Muscle layer of colon (tissue), 2 donors: ENCODE data around the gene TMEM252.

Experiments
- H3K27ac ChIP-seq: one replicate; pipeline ENCODE4 v1.7.0; 2013; ENCODE audit warnings: low read depth, mild to moderate bottlenecking, low read length, moderate library complexity
- H3K27me3 ChIP-seq, 2 donors: one replicate each; pipeline ENCODE4 v1.7.0; 2013; ENCODE audit warnings: low read length in 2 of 2, mild to moderate bottlenecking in 2 of 2; ENCODE audit not compliant: insufficient read depth in 2 of 2, control insufficient read depth in 1 of 2
- H3K36me3 ChIP-seq: one replicate; pipeline ENCODE4 v1.7.0; 2013; ENCODE audit warnings: mild to moderate bottlenecking, low read length; ENCODE audit not compliant: insufficient read depth
- H3K4me1 ChIP-seq: one replicate; pipeline ENCODE4 v1.7.0; 2013; ENCODE audit warnings: mild to moderate bottlenecking, low read length; ENCODE audit not compliant: insufficient read depth
- H3K4me3 ChIP-seq, 2 donors: one replicate each; pipeline ENCODE4 v1.7.0; 2013; ENCODE audit warnings: low read length in 2 of 2, low read depth in 1 of 2, mild to moderate bottlenecking in 1 of 2, moderate library complexity in 1 of 2
- H3K9ac ChIP-seq: one replicate; pipeline ENCODE4 v1.7.0; 2013; ENCODE audit warnings: low read length
- H3K9me3 ChIP-seq: one replicate; pipeline ENCODE4 v1.7.0; 2013; ENCODE audit warnings: mild to moderate bottlenecking, low read length
- donor health status: abdominal sarcoma.
- donor health status: Adenocarcinoma of cecum.

TMEM252 gene

DNA sequence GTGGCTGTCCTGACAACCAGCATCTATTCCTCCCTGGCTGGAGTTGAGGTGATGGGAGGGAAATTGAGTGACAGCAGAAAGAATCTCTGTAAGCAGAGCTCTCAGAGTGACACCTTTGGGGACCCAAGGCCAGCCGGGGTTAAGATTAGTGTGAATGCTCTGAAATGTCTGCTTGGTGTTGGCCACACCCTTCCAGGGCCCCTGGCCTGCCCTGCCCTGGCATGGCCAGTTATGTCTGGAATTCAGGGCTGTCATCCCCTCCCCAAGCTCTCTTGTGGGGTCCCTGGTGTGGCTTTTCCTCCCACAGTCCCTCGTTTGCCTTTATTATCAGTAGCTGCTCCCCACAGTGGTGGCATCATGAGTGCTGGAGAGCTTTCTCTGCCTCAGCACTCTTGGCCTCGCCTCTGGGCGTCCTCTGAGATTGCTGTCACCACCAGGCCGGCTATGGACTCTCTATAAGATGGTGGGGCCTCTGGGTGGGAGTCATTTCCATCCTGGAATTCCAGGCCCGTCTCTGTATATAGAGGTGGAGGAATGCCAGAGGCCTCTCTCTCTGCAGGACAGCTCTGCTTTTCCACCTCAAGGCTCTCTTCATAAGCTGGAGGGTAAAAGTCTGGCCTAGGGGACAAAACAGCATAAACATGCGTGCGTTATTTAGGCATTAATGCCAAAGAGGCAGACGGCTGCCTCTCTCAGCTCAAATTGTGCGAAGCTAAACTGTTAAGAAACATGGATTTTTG, 3.6 kb downstream of the TMEM252 start:
- Histone ChIP-seq H3K36me3 (peaks cover 1% of the 10 kb centered on the region), H3K27ac (peak overlapping the region; percentile 78), H3K4me1 (peaks cover 74% of the 10 kb centered on the region), H3K4me3 (no peak overlapping the region), H3K27me3 (no peaks in the 10 kb centered on the region), H3K9me3 (no peaks in the 10 kb centered on the region), H3K9ac (no peak overlapping the region)

DNA sequence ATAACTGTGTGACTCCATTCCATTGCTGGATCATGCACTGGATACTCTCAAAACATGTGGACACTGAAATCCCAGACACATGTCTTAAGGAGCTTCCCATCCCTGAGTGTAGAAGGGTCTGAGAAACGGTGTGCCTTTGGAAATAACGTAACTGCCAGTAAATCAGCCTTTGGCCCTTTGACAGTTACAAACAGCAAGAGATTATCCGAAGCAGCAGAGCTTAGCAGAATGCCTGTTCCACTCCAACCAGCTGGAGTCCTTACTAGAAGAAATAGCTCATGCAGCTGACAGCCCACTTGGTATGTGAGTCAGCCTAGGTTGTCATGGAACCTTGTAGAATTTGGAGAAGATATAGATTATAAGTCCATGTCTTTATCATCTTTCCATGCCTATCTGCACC, 7.0 kb downstream of the TMEM252 start:
- peaks cover 24% of the 10 kb centered on the region for H3K36me3 ChIP-seq
- H3K27ac ChIP-seq: peak overlapping the region; percentile 57
- H3K27me3 ChIP-seq: no peaks in the 10 kb centered on the region

DNA sequence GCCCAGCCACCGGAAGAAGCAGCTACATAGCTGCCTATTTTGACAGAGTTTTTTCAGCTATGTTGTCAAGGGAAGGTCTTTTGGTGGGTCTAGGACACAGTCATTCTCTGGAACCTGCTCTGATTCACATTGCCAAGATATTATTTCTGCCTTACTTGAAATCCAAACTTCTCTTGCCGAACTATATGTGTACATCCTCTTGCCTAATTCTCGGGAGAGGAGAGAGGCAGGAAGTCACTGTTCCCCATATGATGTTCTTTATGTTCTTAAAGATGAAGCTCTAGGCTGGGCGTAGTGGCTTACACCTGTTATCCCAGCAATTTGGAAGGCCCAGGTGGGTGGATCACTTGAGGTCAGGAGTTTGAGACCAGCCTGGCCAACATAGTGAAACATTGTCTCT, 8.6 kb downstream of the TMEM252 start:
- H3K9me3 ChIP-seq: no peaks in the 10 kb centered on the region
- H3K27ac ChIP-seq: no peak overlapping the region
- no peaks in the 10 kb centered on the region for H3K27me3 ChIP-seq
- H3K9ac ChIP-seq: no peak overlapping the region
- H3K4me3 ChIP-seq: no peak overlapping the region
- H3K36me3 ChIP-seq: peaks cover 24% of the 10 kb centered on the region
- peaks cover 57% of the 10 kb centered on the region for H3K4me1 ChIP-seq

More for the DNA sequence above, 7.0 kb downstream of the TMEM252 start:
- Histone ChIP-seq H3K4me3 (no peak overlapping the region), H3K9me3 (no peaks in the 10 kb centered on the region), H3K9ac (no peak overlapping the region), H3K4me1 (peaks cover 72% of the 10 kb centered on the region)

DNA sequence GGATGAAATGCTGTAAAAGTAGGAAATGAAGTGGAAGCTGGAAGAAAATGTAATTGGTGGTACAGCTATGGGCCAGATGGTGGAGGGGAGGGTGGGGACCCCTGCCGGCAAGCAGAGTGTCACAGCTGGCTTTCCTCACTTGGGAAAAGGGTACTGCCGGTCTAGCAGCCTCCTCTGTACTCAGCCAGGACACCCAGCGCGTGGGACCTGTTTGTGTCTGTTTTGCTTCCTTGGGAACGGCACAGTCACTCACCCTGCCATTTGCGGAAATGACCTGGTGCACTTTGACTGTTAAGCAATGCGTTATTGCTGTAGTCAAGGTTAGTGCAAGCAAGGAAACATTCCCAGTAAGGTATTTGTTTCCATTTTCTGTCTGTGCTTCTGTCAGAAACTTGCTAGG, 10.1 kb downstream of the TMEM252 start:
- Histone ChIP-seq H3K27ac (peak overlapping the region; percentile 45), H3K9ac (no peak overlapping the region), H3K4me3 (no peak overlapping the region), H3K36me3 (peaks cover 31% of the 10 kb centered on the region), H3K9me3 (no peaks in the 10 kb centered on the region), H3K4me1 (peaks cover 44% of the 10 kb centered on the region), H3K27me3 (no peaks in the 10 kb centered on the region)

DNA sequence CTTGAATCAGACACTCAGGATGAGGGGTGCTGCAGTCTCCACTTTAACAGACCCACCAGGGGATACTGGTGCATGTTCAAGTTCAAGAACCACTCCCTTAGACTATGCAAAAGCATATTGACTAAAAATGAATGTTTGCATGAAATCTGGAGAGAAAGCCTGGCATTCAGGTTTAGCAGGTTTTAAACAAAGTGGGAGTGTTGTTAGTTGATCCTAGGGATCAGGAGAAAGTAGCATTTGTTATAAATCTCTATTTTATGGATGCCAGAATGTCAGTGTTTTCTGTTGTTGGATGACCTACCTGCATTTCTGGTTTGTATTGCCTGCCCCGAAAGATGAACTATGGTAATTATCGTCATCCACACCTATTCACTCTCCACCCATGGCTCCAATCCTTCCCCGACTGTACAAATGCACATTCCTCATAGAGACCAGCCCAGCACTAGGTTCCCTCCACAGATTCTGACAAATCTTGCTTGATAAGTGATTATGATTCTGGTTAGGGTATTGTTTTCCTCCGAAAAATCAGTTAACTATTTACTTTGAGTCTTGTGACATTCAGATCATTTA, 17.2 kb downstream of the TMEM252 start:
- Histone ChIP-seq H3K4me3 (no peak overlapping the region), H3K27me3 (no peaks in the 10 kb centered on the region), H3K27ac (no peak overlapping the region), H3K9ac (no peak overlapping the region), H3K4me1 (peaks cover 6% of the 10 kb centered on the region), H3K9me3 (no peaks in the 10 kb centered on the region), H3K36me3 (peaks cover 16% of the 10 kb centered on the region)

DNA sequence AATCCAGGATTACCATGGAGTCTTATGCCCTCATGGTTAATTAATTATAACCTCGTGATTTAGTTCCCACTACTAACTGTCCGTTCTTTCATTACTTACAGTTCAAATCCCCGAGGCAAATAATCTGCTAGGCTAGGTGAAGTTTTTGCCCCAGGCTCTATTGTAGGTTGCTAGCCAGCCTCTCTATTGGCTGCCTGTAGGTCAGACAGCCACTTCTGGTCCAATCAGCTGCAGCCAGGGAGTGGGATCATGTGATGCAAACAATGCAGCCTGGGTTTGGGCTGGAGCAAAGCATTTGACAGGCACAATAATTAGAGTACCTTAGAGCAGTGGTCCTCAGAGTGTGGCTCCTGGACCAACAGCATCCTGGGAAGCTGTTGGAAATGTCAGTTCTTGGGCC, 17.7 kb downstream of the TMEM252 start:
- H3K36me3 ChIP-seq: peaks cover 20% of the 10 kb centered on the region
- H3K4me3 ChIP-seq: no peak overlapping the region
- H3K27ac ChIP-seq: no peak overlapping the region
- H3K9ac ChIP-seq: no peak overlapping the region
- H3K4me1 ChIP-seq: peaks cover 6% of the 10 kb centered on the region
- H3K9me3 ChIP-seq: peaks cover 3% of the 10 kb centered on the region
- no peaks in the 10 kb centered on the region for H3K27me3 ChIP-seq

DNA sequence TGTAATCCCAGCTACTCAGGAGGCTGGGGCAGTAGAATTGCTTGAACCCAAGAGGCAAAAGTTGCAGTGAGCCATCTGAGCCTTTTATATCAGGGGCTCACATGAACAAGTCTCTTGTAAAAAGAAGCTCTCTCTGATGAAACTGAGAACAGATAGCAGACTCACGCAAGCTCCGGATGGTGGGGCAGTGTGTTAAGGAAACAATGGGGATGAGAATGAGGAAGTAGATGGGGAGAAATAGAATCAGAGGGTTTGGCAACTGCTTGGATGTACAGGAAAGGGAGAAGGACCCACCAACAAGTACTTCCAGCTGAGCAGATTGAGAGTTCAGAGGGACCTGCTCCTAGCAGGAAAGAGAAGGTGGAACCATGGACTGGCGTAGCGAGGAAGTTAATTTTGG, 18.6 kb downstream of the TMEM252 start:
- Histone ChIP-seq H3K4me1 (peaks cover 6% of the 10 kb centered on the region), H3K9ac (no peak overlapping the region), H3K27ac (no peak overlapping the region), H3K27me3 (no peaks in the 10 kb centered on the region), H3K4me3 (no peak overlapping the region), H3K9me3 (peaks cover 7% of the 10 kb centered on the region), H3K36me3 (peaks cover 24% of the 10 kb centered on the region)

GRCh38 chr9:68515326-68516017, 25.2 kb downstream of the TMEM252 start:
- H3K27ac ChIP-seq: no peak overlapping the region
- H3K4me3 ChIP-seq: no peak overlapping the region
- H3K27me3 ChIP-seq: no peaks in the 10 kb centered on the region
- H3K9ac ChIP-seq: no peak overlapping the region
- peaks cover 7% of the 10 kb centered on the region for H3K9me3 ChIP-seq
- peaks cover 12% of the 10 kb centered on the region for H3K4me1 ChIP-seq
- peaks cover 24% of the 10 kb centered on the region for H3K36me3 ChIP-seq

DNA sequence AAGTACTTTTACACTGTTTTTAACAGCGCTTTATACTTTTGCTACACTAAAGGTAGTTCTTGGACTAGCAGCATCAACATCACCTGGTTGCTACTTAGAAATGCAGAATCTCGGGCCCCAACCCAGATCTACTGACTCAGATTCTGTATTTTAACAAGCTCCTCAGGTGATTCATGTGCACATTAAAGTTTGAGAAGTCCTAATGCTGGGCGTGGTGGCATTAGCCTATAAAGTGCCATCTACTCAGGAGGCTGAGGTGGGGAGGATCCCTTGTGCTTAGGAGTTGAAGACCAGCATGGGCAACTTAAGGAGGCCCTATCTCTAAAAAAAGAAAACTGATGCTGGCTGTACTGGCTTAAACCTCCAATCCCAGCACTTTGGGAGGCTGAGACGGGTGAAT, 26.7 kb downstream of the TMEM252 start:
- peaks cover 24% of the 10 kb centered on the region for H3K36me3 ChIP-seq
- peaks cover 7% of the 10 kb centered on the region for H3K9me3 ChIP-seq
- no peak overlapping the region for H3K4me3 ChIP-seq
- H3K27me3 ChIP-seq: no peaks in the 10 kb centered on the region
- H3K4me1 ChIP-seq: peaks cover 19% of the 10 kb centered on the region
- H3K27ac ChIP-seq: no peak overlapping the region
- no peak overlapping the region for H3K9ac ChIP-seq

DNA sequence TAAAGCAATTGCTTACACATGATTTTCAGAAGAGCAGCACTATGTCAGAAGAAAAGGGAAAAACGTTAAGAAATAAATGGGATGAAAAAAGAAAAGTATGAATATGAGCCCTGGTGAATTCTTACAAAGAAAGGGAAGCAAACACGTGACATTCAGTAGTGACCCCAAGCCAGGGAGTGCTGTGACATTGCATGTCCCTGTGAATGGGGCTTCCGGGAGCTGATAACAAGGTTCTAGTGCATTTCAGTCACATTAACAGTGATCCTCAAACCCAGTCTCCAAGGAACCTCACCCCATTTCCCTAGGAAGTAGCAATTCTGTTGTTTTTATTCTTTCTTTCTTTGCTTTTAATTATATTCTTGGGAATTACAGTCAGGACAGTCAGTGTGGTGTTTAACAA, 27.3 kb downstream of the TMEM252 start:
- Histone ChIP-seq H3K27ac (no peak overlapping the region), H3K9ac (no peak overlapping the region), H3K9me3 (peaks cover 7% of the 10 kb centered on the region), H3K36me3 (peaks cover 24% of the 10 kb centered on the region), H3K27me3 (no peaks in the 10 kb centered on the region), H3K4me1 (peaks cover 24% of the 10 kb centered on the region), H3K4me3 (no peak overlapping the region)

- no peak overlapping the region for H3K27ac ChIP-seq
- peaks cover 23% of the 10 kb centered on the region for H3K36me3 ChIP-seq
- no peaks in the 10 kb centered on the region for H3K9me3 ChIP-seq
- peaks cover 48% of the 10 kb centered on the region for H3K4me1 ChIP-seq
- no peak overlapping the region for H3K4me3 ChIP-seq
- H3K9ac ChIP-seq: no peak overlapping the region
- H3K27me3 ChIP-seq: no peaks in the 10 kb centered on the region
These were observed 31.0 kb downstream of the TMEM252 start for GRCh38 chr9:68509689-68510088.
